HepG2 (cell line): ENCODE measurements around the gene EMC9. TPM values are rescaled to one million over a fixed set of nuclear protein-coding genes. Genes with fewer than 3 reads are reported as not detected.
A peak's percentile ranks its signal among the peaks of the same experiment; 100 is the strongest.

ENCODE experiments used
- BRCA1 ChIP-seq: sonication (generic); formaldehyde crosslinking; IDR thresholded peaks from 2 replicates; pipeline ENCODE4 v1.4.0; 2020; ENCODE audit warnings: missing genetic modification reagents
- CC2D1A ChIP-seq: sonication (generic); formaldehyde crosslinking; IDR thresholded peaks from 2 replicates; pipeline ENCODE4 v1.8.1; 2023; ENCODE audit warnings: mild to moderate bottlenecking, missing genetic modification reagents
- CCAR2 ChIP-seq: fragments of 200-400 bp; formaldehyde crosslinking; optimal IDR thresholded peaks from 2 replicates; pipeline ENCODE3; 2018; ENCODE audit warnings: low read depth, mild to moderate bottlenecking, low read length, moderate library complexity
- CREB1 ChIP-seq, 2 experiments: fragments of 450-650 bp in 1 of 2; IDR thresholded peaks; 2 replicates each; pipeline ENCODE4 v1.6.1; 2016 to 2017; ENCODE audit warnings: control low read depth in 1 of 2, mild to moderate bottlenecking in 1 of 2, missing compliant biosample characterization in 1 of 2, missing genetic modification characterization in 1 of 2
- HNF4G ChIP-seq, 2 experiments: sonication (generic) in 1 of 2; formaldehyde crosslinking in 1 of 2; IDR thresholded peaks; 2 replicates each; pipeline versions ENCODE4 v1.4.0 to v1.6.1; 2011 to 2020; ENCODE audit warnings: borderline replicate concordance in 2 of 2, low read depth in 2 of 2, mild to moderate bottlenecking in 2 of 2, low read length in 1 of 2, missing genetic modification reagents in 1 of 2, moderate library complexity in 1 of 2
- KDM5B ChIP-seq: sonication (generic); formaldehyde crosslinking; IDR thresholded peaks from 2 replicates; pipeline ENCODE4 v1.4.0; 2020; ENCODE audit warnings: missing genetic modification reagents, mild to moderate bottlenecking, borderline replicate concordance
- SMARCC2 ChIP-seq: fragments of 450-650 bp; IDR thresholded peaks from 2 replicates; pipeline ENCODE4 v1.6.1; 2017; ENCODE audit warnings: antibody characterized with exemption, mild to moderate bottlenecking
- SRSF4 ChIP-seq: fragments of 200-400 bp; formaldehyde crosslinking; IDR thresholded peaks from one replicate; pipeline ENCODE4 v1.6.1; 2018; ENCODE audit warnings: mild to moderate bottlenecking, low read depth, low read length, moderate library complexity; ENCODE audit not compliant: poor library complexity, severe bottlenecking
- TBP ChIP-seq: sonication (generic); formaldehyde crosslinking; IDR thresholded peaks from 2 replicates; pipeline ENCODE4 v1.5.0; 2020; ENCODE audit warnings: missing genetic modification reagents
- TCF12 ChIP-seq, 2 experiments: fragments of 450-650 bp in 1 of 2; sonication (generic) in 1 of 2; formaldehyde crosslinking in 1 of 2; IDR thresholded peaks; 2 replicates each; pipeline versions ENCODE4 v1.6.1 to v1.8.0; 2017 to 2022; ENCODE audit warnings: antibody characterized with exemption in 1 of 2, mild to moderate bottlenecking in 1 of 2, missing genetic modification reagents in 1 of 2, moderate library complexity in 1 of 2
- TMF1 ChIP-seq: sonication (generic); formaldehyde crosslinking; IDR thresholded peaks from 2 replicates; pipeline ENCODE4 v1.8.1; 2022; ENCODE audit warnings: low read depth, missing genetic modification reagents
- YEATS4 ChIP-seq: sonication (generic); formaldehyde crosslinking; IDR thresholded peaks from 2 replicates; pipeline ENCODE4 v1.4.0; 2020; ENCODE audit warnings: missing genetic modification reagents, borderline replicate concordance
- ZKSCAN5 ChIP-seq: sonication (generic); formaldehyde crosslinking; IDR thresholded peaks from 2 replicates; pipeline ENCODE4 v1.5.1; 2020; ENCODE audit warnings: mild to moderate bottlenecking, missing genetic modification reagents
- ZNF333 ChIP-seq: sonication (generic); formaldehyde crosslinking; IDR thresholded peaks from 2 replicates; pipeline ENCODE4 v1.4.0; 2020; ENCODE audit warnings: mild to moderate bottlenecking, missing genetic modification reagents, borderline replicate concordance
- ZNF546 ChIP-seq: sonication (generic); formaldehyde crosslinking; conservative IDR thresholded peaks from 2 replicates; pipeline ENCODE4 v1.8.1; 2023; ENCODE audit warnings: mild to moderate bottlenecking, missing genetic modification reagents
- ZNF556 ChIP-seq: sonication (generic); formaldehyde crosslinking; IDR thresholded peaks from 2 replicates; pipeline ENCODE4 v1.4.0; 2020; ENCODE audit warnings: mild to moderate bottlenecking, missing genetic modification reagents, borderline replicate concordance
- ZNF773 ChIP-seq: sonication (generic); formaldehyde crosslinking; IDR thresholded peaks from 2 replicates; pipeline ENCODE4 v1.4.0; 2020; ENCODE audit warnings: missing genetic modification reagents, borderline replicate concordance
- ZNF792 ChIP-seq: IDR thresholded peaks from 2 replicates; pipeline ENCODE4 v1.6.1; 2016
- polyA plus RNA-seq, 8 experiments: library from polyadenylated mRNA; depleted of rRNA in 3 of 8; stranded (reverse) in 7 of 8; unstranded in 1 of 8; fragments of >200 nt; fragmentation: Illumina TruSeq in 4 of 8; extraction: Trizol in 4 of 8; gene quantifications; 2 replicates each; pipeline versions ENCODE4 v1.2.1 to v1.2.3, GENCODE V29; 2011 to 2016; ENCODE audit warnings: low read depth in 4 of 8, missing spikeins in 1 of 8, mixed read lengths in 1 of 8; ENCODE audit not compliant: insufficient read depth in 1 of 8
- total RNA-seq, 5 experiments: library from RNA; depleted of rRNA; stranded (reverse); fragments of >200 nt; fragmentation: Illumina TruSeq; extraction: Trizol; gene quantifications; 2 replicates each; pipeline ENCODE4 v1.2.3, GENCODE V29; 2016; ENCODE audit warnings: low read depth in 1 of 5
- TF ChIP-seq, protein P1 (sequence below): sonication (generic); formaldehyde crosslinking; IDR thresholded peaks from 2 replicates; pipeline ENCODE4 v1.4.0; 2020; ENCODE audit warnings: missing genetic modification reagents, borderline replicate concordance

Gene EMC9
- total and polyA plus RNA-seq, 2 of the 13 experiments (the other 11 are each of a cell fraction or from before 2014, with no cell fraction given) = 60.5 to 78.7 TPM

DNA sequence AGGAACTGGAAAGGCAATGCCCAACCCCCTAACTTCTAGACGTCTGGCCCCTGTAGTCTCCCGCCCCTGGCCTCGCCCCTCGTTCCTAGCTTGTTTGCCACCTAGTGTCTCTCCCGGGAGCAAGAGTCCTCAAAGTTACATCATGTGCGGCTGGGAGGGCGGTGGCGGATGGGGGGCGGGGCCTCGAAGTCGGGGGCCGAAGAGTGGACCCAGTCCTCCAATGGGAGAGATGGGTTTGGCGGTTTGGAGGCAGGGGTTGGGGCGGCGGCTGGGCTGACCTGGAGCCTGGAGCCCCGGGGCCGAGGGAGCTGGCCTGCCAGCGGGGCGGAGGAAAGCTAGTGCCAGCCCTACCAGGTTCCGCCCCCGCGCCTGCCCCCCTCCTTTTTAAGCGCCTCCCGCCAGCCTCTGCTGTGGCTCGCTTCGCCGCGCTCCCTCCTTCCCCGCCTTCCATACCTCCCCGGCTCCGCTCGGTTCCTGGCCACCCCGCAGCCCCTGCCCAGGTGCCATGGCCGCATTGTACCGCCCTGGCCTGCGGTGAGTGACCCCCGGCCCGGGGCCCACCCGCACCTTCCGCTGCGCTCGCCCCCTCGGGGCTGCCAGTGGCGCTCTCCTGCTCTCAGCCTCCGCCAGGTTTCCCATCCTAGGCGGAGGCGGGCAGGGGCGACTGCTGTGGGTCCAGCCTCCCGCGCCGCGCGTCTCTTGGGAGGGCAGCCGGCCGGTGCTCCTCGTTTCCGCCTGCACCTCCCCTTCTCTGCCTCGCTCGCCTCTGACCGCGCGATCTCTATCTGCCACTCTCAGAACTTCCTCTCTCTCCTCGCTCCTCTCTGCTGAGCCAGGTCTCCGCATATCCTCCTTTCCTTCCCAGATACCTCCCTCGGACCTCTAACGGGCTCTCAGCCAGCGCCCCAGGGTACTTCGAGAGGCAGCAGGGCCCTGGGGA is 47.2 kb downstream of the EMC9 start, which contains the start of gene PCK2 (continued):
- TF ChIP-seq YEATS4 (CRISPR knock-in tag) = peak; percentile 98
- no peak; the same call in 1 of the 2 replicates for TF ChIP-seq ZNF556 (CRISPR knock-in tag)
- TF ChIP-seq ZKSCAN5 = no peak; the same call in 1 of the 2 replicates
- TF ChIP-seq ZNF792 (CRISPR knock-in tag) = peak; percentile 97
- no peak for TF ChIP-seq SMARCC2
- TF ChIP-seq TMF1 (CRISPR knock-in tag) = peak; percentile 99
- TF ChIP-seq KDM5B = peak; percentile 98
- TF ChIP-seq ZNF773 (CRISPR knock-in tag) = peak; percentile 97; the same call in 1 of the 2 replicates
- TF ChIP-seq CC2D1A (CRISPR knock-in tag) = peak; percentile 96; the same call in 1 of the 2 replicates
- peak; percentile 99 for TF ChIP-seq ZNF546 (CRISPR knock-in tag)
- peak; percentile 17 for TF ChIP-seq CCAR2
- TF ChIP-seq BRCA1 (CRISPR knock-in tag) = peak; percentile 97
- no peak for TF ChIP-seq ZNF333 (CRISPR knock-in tag)
- no peak for TF ChIP-seq TCF12 (IDR thresholded peaks at IDR 0.05)
- peak; percentile 56; the same call in 1 of the 2 replicates for TF ChIP-seq TCF12 (CRISPR knock-in tag; IDR thresholded peaks at IDR 0.05)
- peak; percentile 96 for TF ChIP-seq TBP (CRISPR knock-in tag)
- peak; percentile 99 for TF ChIP-seq SRSF4
- peak; percentile 57 for TF ChIP-seq CREB1 (IDR thresholded peaks at IDR 0.05)
- no peak for TF ChIP-seq CREB1 (CRISPR knock-in tag; IDR thresholded peaks at IDR 0.05)
- TF ChIP-seq HNF4G (IDR thresholded peaks at IDR 0.05; ENCODE audit: borderline replicate concordance, low read depth, low read length) = peak; percentile 93
- peak; percentile 50 for TF ChIP-seq HNF4G (CRISPR knock-in tag; IDR thresholded peaks at IDR 0.05; ENCODE audit: borderline replicate concordance, low read depth)
- TF ChIP-seq, protein P1, sequence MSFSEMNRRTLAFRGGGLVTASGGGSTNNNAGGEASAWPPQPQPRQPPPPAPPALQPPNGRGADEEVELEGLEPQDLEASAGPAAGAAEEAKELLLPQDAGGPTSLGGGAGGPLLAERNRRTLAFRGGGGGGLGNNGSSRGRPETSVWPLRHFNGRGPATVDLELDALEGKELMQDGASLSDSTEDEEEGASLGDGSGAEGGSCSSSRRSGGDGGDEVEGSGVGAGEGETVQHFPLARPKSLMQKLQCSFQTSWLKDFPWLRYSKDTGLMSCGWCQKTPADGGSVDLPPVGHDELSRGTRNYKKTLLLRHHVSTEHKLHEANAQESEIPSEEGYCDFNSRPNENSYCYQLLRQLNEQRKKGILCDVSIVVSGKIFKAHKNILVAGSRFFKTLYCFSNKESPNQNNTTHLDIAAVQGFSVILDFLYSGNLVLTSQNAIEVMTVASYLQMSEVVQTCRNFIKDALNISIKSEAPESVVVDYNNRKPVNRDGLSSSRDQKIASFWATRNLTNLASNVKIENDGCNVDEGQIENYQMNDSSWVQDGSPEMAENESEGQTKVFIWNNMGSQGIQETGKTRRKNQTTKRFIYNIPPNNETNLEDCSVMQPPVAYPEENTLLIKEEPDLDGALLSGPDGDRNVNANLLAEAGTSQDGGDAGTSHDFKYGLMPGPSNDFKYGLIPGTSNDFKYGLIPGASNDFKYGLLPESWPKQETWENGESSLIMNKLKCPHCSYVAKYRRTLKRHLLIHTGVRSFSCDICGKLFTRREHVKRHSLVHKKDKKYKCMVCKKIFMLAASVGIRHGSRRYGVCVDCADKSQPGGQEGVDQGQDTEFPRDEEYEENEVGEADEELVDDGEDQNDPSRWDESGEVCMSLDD = peak; percentile 90
